Activated CD4-positive, alpha-beta T cell treated with anti-CD3 and anti-CD28 coated beads for 48 hours (primary cell): ENCODE data around the gene ALDH3A2.

Source experiments
- DNase-seq: peaks from one replicate; pipeline ENCODE4 v3.0.0-alpha.2; 2020

Gene ALDH3A2

GRCh38 chr17:19717031-19717360 lies 68.4 kb downstream of the ALDH3A2 start:
- DNase-seq, result no peak

GRCh38 chr17:19717411-19717908 lies 68.9 kb downstream of the ALDH3A2 start:
- DNase-seq, result no peak

GRCh38 chr17:19718041-19718612 lies 69.6 kb downstream of the ALDH3A2 start:
- DNase-seq, result no peak

GRCh38 chr17:19718613-19719354 lies 70.2 kb downstream of the ALDH3A2 start:
- no peak for DNase-seq

- no peak for DNase-seq
Measured at GRCh38 chr17:19719355-19720209, 71.0 kb downstream of the ALDH3A2 start.

- no peak for DNase-seq
Measured at GRCh38 chr17:19720210-19720475, 71.6 kb downstream of the ALDH3A2 start.

GRCh38 chr17:19720631-19721426 lies 72.3 kb downstream of the ALDH3A2 start:
- no peak for DNase-seq

GRCh38 chr17:19723964-19724363 lies 75.4 kb downstream of the ALDH3A2 start:
- DNase-seq, result no peak

- peak; percentile 74 for DNase-seq
Measured at GRCh38 chr17:19724501-19725420, 76.2 kb downstream of the ALDH3A2 start.

GRCh38 chr17:19725486-19725885 lies 76.9 kb downstream of the ALDH3A2 start:
- no peak for DNase-seq

GRCh38 chr17:19726631-19727376 lies 78.3 kb downstream of the ALDH3A2 start:
- DNase-seq, result no peak
